GM18858 (cell line): ENCODE measurements around the gene VTI1A.

Experiments used
- ATAC-seq: cut with Tn5 transposase; IDR thresholded peaks from one replicate; pipeline ENCODE4 v1.9.1; 2021; ENCODE audit not compliant: unreplicated experiment

VTI1A gene

DNA sequence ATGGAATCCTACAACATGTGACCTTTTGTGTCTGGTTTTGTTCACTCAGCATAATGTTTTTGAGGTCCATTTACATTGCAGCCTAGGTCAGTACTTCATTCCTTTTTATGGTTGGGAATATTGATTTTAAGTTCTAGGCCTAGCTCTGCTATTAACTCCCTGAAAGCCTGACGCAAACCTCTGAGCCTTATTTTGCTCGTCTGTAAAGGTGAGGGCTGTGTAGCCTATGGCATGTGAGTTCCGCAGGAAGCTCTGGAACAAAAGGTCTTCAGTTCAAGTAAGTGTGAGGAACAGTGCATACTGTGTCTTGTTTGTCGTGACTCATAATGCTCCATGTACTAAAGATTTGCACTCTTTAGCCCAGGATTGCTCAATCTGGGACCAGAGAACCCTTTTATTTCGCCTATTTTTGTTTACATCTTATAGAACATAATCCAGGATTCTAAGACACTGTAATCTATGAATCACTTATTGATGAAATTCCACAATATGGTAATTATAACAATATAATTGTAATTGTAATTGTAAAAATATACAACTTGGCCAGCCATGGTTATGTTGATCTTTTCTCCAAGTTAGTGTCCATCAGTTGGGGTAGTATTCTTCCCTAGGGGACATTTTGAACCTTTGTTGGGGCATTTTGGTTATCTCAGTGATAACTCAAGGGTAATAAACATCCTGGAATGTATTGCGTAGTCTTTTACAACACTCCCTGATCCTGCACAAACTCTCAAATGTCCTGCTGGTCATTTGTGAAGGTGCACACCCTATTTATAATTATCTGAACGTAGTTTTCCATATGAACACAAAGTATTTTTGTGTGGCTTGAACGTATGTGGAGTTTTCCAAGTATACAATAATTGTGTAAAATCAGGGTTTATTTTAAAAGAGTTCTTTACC is 184.7 kb downstream of the VTI1A start:
- ATAC-seq = no peak

DNA sequence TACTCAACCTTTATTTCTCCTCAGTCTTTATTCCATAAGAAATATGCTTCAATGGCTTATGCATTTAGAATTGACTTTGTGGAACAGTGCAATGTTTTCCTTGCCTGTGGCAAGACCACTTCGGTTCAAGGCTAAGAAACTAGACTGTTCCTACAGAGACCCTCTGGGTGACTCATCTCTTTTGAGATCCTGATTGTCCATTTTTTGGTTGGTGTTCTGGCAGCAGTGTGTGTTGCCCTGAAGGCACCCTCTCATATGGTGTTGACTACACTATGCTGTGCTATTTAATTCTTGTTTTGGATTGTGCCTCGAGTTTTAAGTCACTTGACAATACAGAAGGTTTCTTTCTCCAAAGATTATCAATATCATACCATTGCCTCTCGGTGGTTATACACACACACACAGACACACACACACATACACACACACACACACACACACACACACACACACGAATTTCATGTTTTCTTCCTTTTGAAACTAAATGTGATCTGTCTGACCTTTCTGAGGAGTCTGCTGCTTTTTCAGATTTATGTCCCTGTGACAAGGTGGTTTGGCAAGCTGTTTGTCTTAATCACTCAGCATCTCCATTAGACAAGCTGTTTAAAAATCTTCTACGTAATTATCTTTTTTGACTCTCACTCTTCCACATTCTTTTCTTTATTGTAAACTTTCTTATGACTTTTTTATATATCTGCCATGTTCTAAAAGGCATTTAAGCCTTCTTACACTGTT is 187.2 kb downstream of the VTI1A start:
- ATAC-seq = no peak

DNA sequence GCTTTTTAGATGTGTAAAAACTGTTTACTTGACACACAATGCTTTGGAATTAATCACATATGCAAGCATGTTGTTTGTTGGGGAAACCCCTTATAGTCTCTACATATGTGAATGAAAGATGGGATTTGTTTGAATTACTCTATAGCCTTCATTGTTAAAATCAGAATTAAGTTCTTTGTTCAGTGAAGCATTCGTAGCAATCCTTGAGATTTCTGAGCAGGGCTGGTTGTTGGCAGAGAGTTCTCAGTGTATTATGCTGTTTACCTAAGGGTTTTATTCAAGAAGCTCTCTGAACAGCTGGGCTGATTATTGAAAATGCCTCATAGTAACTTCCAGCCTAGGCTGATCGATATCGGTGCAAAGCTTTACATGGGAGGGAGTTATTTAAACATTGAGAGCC is 190.9 kb downstream of the VTI1A start:
- ATAC-seq = no peak

DNA sequence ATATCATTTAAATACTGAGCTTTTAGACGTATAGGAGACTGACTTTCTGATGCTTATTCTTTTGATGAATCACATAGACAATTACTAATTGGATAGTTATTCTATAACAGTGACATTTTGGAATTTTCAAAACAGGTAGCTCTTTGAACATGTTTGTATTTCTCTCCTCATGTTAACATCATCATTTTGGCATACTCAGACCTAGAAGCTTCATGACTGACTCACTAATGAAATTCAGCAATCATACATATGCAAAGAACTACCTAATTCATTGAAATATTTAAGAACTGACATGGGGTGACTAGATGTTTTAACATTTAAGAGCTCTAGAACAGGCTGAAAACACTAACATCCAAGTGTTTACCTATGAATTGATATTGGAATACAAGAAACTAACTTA is 192.3 kb downstream of the VTI1A start:
- ATAC-seq = no peak

DNA sequence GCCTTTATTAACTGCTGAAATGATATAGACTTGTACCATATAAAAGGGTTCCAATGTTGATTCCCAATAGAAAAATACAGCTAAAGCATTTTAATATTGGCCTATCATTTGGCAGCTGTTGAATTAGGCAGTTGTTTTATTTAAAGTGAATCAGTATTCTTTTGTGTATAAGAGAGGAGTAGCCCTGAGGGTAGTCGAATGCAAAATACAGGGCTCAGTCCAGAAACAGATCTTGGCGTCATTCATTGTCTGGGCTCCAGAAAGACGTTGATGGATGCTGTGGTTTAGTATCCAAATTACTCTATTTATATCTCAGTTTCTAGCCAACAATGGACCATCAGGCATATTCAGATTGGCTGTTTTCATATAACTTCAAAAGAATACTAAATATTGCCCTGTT is 193.6 kb downstream of the VTI1A start:
- no peak for ATAC-seq

DNA sequence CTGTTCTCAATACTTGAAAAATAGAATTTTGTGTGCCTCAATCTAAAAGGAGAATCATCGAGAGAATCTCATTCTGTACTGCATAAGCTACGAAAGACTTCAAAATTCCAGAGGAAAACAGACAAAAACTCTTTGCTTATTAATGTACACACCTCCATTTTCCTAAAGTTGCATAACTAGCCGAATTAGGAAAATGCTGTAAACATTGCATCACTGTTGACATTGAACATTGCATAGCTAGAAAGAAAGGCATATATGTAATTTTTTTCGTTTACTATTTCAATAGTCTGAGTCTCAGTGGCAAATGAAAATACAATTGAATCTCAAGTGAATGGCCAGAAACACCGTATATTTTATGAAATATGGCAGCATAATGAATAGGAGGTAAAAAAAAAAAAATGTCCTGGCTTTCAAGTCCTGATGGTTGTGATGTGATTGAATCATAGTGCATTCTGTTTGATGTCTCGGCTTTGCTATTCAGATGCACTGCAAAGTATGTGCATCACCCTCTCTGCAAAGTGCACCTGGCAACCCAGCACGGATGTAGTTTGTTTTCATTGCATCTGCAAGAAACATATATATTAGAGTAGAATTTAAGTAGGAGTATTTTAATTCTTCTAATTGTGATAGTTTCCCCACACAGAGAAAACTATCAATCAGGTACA is 196.7 kb downstream of the VTI1A start:
- ATAC-seq = no peak

DNA sequence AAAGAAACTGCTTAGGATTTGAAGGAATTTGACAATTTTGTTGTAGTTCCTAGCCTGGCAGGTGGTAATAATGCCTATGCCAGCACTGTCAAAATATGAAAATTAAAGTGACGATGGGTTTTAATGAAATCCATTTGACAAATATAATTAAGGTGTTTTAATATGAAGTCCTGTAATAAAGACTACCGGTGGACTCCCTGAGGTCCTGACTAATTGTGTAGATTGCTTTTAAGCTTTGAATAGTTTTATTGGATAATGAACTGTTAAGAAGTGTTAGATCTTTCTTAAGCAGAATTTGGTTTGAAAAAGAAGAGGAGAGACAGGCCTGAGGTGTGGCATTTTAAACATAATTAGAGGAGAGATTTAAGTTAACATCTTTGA is 197.2 kb downstream of the VTI1A start:
- ATAC-seq = no peak

DNA sequence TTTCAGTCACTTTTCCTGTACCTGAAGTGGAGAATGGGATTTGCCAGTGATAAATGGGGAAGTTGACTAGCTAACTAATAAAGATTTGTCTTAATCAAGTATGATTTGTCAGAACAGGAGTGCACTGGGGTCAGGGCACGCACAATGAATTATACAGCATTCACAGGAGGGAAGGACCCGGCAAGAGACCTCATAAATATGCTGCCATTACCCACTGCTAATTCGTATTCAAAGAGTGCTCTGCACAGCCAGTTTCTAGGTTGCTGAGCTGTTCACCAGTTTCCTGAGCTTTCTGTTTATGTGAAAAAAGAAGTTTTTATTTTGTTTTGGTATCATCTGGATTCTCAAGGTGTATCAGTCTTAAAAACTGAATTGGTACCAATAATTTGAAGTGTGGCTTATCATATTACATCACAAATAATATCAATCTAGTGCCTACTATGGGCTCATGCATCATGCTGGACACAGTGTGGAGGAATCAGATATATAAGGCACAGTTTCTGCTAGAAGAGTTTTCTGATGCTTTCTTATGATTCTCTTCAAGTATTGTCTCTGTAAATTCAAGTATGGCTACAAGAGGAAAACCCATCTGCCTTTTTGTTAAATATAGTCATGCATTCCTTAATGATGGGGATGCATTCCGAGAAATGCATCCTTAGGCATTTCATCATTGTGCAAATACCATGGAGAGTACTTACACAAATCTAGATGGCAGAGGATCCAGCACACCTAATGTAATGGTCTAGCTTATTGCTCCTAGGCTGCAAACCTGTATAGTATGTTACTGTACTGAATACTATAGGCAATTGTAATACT is 202.2 kb downstream of the VTI1A start:
- no peak for ATAC-seq

DNA sequence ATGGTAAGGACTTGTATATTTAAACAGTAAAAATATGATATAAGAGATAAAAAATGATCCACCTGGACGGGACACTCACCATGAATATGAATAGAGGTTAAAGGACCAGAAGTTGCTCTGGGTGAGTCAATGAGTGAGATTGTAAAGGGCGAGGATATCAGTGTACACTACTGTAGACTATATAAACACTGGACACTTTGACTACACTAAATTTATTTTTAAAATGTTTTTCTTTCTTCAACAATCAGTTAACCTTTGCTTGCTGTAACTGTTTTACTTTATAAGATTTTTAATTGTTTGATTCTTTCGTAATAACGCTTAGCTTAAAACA is 202.8 kb downstream of the VTI1A start:
- no peak for ATAC-seq

DNA sequence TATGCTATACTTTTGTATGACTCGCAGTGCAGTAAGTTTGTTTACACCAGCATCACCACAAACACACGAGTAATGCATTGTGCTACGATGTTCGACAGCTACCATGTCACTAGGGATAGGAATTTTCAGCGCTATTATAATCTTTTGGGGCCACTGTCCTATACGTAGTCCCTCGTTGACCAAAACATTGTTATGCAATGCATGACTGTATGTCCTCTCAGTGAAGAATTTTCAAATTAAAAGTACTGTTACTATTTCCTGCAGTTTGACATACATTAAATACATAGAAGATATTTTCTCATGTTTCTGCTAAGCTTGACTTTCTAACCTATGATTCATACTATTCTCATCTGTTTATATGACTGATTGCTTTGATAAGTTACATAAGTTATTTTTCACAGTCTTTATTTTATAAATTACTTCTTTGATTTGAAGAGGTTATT is 203.6 kb downstream of the VTI1A start:
- ATAC-seq = no peak

DNA sequence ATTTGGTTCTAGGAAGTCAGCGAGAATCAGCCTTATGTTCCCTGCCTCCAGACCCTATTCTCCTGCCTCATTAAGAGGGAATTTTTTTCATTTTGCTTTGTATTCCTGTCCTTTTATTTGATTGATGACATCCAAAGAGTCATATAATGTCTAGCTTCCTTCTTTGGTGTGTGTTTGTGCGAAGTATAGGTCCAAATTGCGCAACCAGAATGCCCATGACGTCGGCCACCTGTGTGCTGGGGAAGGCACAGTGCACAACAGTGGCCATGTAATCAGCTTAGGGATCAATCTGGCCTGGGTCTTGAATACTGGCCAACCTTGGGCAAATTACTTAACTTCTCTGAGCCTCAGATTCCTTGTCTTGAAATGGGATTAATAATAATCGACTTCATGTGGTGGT is 206.2 kb downstream of the VTI1A start:
- ATAC-seq = no peak

DNA sequence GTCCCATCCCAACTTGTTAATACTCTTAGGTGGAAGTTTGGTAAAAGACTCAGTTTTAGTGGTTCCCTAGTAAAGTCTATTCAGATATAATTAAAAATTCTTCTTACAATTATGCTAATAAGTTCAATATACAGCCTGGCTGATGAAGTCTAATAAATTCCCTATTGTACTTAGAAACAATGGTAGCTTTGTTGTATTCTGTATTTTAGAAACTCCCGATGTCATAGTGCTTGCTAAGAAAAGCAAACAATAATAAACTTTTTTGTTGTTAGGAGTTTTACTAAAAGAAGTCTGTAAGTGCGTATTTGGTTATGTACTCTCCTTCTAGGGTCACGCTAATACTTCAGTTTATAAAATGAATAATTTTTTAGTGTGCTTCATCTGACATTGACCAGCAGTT is 206.8 kb downstream of the VTI1A start:
- ATAC-seq = no peak

DNA sequence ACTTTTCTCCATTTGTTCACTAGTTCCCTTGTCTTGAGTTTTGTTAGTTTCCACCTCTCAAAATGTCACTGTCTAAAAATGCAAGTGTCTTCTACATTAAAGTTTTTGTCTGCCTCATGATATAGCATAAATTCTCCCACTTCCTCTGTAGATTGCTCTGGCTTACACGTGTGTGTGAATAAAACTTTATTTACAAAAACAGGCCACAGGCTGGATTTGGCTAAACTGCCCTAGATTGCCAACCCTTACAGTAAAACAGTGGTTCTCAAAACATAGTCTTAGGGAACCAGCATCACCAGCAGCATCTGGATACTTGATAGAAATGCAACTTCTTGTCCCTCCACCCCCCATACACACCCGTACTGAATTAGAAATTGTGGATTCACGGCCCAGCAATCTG is 207.8 kb downstream of the VTI1A start:
- ATAC-seq = no peak

DNA sequence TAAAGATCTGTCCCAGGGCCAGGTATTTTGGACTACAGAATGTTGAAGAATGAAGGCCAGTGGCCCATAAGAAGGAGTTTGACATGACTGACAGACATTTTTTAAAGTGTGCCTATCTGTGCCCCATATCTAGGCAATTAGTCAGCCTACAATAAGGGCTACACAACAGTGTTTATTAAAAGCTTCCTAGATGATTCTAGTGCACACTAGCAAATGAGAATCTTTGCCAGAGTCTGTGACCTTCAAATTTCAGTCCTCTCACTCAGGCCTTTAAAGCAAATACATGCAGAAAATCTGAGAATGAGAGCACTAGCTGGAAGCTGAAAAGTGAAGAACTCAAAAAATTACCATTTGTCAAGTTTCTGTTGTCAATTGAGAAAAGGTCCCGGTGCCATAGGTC is 208.7 kb downstream of the VTI1A start:
- ATAC-seq = no peak

DNA sequence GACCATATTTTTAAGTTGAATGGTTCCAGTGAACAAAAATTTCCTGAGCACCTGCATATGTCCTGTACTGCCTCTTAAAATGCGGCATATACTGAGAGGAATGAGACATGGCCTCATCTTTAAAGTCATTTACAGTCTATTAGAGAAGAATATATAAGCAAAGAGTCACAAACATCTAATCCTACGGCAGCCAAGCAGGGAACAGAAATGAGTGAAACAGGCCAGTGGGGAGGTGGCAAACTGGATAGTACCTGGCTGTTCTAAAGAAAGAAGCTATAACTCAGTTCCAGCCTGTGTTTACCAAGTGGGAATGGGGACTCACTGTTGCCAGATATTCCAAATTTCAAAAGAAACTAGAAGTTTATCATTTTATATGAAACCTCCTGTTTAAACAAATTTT is 211.4 kb downstream of the VTI1A start:
- ATAC-seq = no peak

DNA sequence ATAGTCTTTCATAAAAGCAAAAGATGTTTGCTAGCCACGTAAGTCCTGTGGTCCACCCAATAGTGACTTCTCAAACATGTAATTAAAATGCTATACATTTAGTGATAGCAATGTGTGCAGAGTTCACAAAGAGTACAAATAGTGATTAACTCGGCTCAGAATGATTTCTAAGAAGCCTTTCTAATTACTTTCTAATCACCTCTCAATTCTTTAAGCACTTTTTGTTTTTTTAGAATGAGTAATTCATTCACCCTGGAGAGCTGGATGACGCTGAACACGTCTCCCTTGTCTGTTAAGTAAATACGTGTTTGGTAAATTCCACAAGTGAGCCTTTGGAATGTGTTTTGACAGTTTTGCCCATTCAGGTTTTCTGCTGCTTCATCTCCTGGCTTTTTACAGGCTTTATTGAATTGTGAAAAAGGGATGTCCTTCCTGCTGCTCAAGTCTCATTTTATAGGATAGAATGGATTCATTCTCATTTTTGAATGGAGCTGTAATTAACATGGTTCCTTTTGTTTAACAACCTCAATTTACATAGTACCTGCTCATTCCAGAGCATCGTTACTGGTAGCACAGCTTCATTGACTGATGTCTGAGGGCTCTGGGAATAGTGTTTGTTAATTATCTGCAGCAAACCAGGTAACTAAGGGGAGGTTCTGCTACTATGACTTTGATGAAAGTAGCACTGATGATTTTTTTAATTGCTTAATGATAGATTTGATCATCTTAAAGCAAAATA is 212.1 kb downstream of the VTI1A start:
- ATAC-seq = no peak

DNA sequence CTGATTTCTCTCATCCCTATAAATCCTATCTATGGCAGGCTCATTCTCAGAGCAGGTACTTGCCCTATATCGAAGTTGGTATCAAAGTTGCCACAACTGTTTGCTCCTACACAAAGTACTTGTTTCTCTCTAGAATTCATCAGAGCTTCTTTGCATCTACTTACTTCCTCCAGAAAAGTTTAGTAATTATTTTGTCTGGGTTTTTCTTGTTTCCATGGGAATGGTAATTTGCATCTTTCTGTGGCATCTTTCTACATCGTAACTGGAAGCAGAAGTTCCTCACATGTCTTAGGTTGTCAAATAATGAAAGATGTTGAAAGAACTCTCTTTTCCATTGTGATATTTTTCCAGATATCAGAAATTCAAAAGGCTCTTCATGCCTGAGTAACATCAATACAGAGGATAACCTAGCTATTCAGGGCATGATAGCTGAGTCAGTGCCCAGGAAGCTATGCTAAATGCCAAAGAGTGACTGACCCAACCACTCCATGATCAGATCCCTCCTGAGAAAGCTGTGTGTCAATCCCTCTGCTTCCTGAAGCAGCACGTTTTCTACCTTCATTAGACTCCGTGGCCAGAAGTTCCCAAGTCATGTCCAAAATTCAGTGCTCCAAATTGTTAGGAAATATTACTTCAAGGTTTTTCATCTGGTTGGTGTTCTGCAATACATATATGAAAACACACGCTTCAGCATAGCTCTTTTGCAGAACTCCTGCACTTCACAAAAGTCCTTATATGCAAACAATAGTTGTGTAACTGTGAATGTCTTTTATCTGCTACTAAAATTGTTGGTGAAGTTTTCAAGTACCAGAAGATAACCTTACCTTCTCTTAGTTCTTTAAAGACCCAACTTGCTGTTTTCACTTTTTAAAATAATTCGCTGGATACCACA is 216.5 kb downstream of the VTI1A start:
- ATAC-seq = no peak

DNA sequence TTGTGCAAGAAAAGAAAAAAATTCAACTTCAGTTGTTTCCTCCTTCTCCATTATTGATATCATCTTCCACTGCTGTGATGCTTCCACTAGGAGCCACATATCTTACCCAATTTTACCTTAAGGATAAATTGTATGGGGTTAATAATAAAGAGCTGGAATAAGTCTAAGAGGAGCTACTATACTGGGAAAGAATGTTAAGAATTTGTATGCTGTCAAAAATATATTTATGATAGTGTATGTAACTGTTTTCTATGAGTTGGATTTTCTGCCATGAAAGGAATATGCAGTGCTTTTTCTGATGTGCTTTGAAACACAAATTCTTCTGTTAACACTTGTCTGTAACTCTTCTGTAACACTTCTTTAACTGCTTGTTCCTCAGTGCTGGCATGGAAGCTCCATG is 219.1 kb downstream of the VTI1A start:
- ATAC-seq = no peak

DNA sequence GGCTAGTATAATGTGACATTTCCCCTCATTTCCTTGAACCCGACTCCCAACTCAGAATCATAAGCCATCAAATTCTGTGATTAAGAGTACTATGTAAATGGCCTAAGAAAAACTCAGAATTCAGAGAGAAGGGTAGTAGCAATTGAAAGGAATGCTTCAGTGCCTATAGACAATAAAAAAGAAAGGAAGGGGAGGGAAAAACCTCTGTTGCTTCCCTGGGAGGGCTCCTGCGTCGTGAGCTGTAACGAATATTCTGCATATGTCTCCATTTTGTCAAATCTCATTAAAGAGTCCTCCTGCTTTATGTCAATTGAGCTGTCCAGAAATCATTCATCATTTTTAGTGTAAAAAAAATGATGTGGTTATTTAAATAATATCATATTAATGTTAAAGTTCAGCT is 223.0 kb downstream of the VTI1A start:
- ATAC-seq = no peak

DNA sequence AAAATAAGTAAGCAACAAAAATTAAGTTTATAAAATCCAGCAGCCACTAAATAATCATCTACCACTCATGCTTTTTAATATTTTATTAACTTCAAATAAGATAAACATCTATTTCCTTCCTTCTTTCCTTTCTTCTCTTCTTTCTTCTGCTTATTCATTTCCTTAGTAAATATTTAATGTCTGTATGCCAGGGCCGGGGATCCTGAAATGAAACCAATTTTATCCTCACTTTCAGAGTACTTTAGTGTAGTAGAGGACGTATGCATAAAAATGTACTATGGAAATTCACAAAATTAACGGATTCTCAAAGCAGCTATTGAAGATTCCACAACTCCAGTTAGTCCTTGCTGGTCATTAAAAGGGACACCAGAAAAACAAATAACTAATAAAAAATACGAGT is 224.7 kb downstream of the VTI1A start:
- no peak for ATAC-seq
